ENCODE results near the gene PANK1. TPM values are rescaled to one million over a fixed set of nuclear protein-coding genes. Genes with fewer than 3 reads are reported as not detected.

The PANK1 gene
- total and polyA plus RNA-seq, 2 of the 8 experiments (the other 6 are each of a cell fraction or from before 2014, with no cell fraction given), result 18.5 to 40.4 TPM

DNA sequence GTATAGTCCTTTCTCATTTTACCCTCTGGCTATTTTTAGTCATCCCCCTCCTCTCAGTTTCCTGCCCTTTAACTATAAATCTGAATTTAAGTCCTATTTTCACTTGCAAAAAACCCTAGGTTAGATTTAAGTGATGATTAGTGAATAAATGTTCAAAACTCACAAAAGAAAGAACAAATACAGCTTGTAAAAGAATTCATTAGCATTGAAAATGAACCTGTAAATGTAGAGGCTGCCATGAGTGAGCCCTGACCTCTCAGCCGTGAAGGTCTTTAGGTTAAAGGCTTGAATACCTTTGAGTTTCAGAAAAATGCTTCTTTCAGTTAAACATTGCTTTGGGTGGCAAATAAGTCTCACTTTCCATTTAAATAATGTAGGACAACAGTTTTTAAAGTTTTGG, 107.7 kb downstream of the PANK1 start:
- Histone ChIP-seq H3K18ac (ENCODE audit: extremely low read depth, low read length) (no peak overlapping the region), H3K27me3 (replicated peaks in 1 of 4; ENCODE audit: control insufficient read depth in 3 of 4, extremely low read depth in 1 of 4, insufficient read depth in 3 of 4, low read length in 3 of 4) (peaks cover 0 to 15% (median 5%) of the 10 kb centered on the region in 4 experiments; a peak in 4 of 7 replicates), H4K8ac (ENCODE audit: extremely low read depth, insufficient read depth, low read length) (no peak overlapping the region), H3K9me3 (ENCODE audit: insufficient read depth in 2 of 2, low read depth in 1 of 2, low read length in 1 of 2) (no peaks in the 10 kb centered on the region), H3K4me3 (ENCODE audit: extremely low read depth in 1 of 4, insufficient read depth in 2 of 4, low read depth in 3 of 4, low read length in 4 of 4) (no peak overlapping the region), H3K79me1 (ENCODE audit: low read depth, low read length) (no peaks in the 10 kb centered on the region), H3K14ac (ENCODE audit: insufficient read length) (no peak overlapping the region), H2BK20ac (ENCODE audit: low read length) (no peak overlapping the region), H3K4ac (replicated peaks; ENCODE audit: insufficient read length, low read depth, low read length) (no peak overlapping the region), H2AFZ (ENCODE audit: low read length) (no peak overlapping the region), H2BK120ac (replicated peaks; ENCODE audit: low read depth, low read length) (no peak overlapping the region), H3K4me1 (replicated peaks in 1 of 4; ENCODE audit: control insufficient read depth in 3 of 4, insufficient read depth in 4 of 4, low read length in 3 of 4) (peaks cover 0 to 10% (median 7%) of the 10 kb centered on the region in 4 experiments; a peak in 4 of 7 replicates), H4K5ac (ENCODE audit: insufficient read length, low read depth, low read length) (no peak overlapping the region), H3K56ac (replicated peaks; ENCODE audit: insufficient read length, low read depth, low read length) (no peak overlapping the region), H2BK12ac (ENCODE audit: low read depth, low read length) (no peak overlapping the region), H4K20me1 (replicated peaks in 1 of 2; ENCODE audit: control insufficient read depth in 1 of 2, insufficient read depth in 2 of 2, low read length in 2 of 2) (no peaks in the 10 kb centered on the region), H4K91ac (replicated peaks; ENCODE audit: insufficient read length, low read length) (no peak overlapping the region), H3K4me2 (ENCODE audit: insufficient read depth in 1 of 2, low read depth in 2 of 2, low read length in 2 of 2) (no peak overlapping the region), H3K9ac (replicated peaks in 1 of 4; ENCODE audit: extremely low read depth in 1 of 4, low read depth in 3 of 4, low read length in 3 of 4) (no peak overlapping the region), H2BK5ac (ENCODE audit: low read depth, low read length) (no peak overlapping the region), H2AK5ac (ENCODE audit: low read depth, low read length) (no peak overlapping the region), H2BK15ac (ENCODE audit: low read length) (no peak overlapping the region), H3K36me3 (ENCODE audit: control insufficient read depth in 2 of 4, insufficient read depth in 4 of 4, low read length in 3 of 4) (no peaks in the 10 kb centered on the region), H3K27ac (ENCODE audit: low read depth, low read length) (no peak overlapping the region), H3K79me2 (ENCODE audit: control insufficient read depth in 1 of 2, insufficient read depth in 2 of 2, low read length in 2 of 2) (no peaks in the 10 kb centered on the region), H3K23me2 (ENCODE audit: low read depth, low read length) (peaks cover 3% of the 10 kb centered on the region; the same call in 1 of the 2 replicates), H3K23ac (ENCODE audit: insufficient read length) (no peak overlapping the region)
- WGBS, 2 experiments (ENCODE audit: extremely low coverage in 1 of 2, insufficient coverage in 1 of 2, insufficient read length in 1 of 2, insufficient replicate concordance in 2 of 2, low coverage in 1 of 2, low lambda C conversion rate in 2 of 2, missing lambda C conversion rate in 1 of 2), result 78% methylated on average over 1 of the region's 1 CpG; no CpG with 5 or more reads in 1 of the 2 experiments
- POLR2A ChIA-PET (ENCODE audit: partially characterized antibody), result interaction anchor here (0.6 kb wide), 1 partner anchor 32 kb away, joined by 3 read pairs; no protein-coding TSS in a partner anchor
- DNase-seq (ENCODE audit: low read depth in 1 of 2, low spot score in 2 of 2), result no peak
- CTCF ChIA-PET (ENCODE audit: partially characterized antibody), result interaction anchor here (0.6 to 1.5 kb wide), 3 partner anchors 46 to 697 kb away, joined by 3 to 5 read pairs (median 3); no protein-coding TSS in a partner anchor
- FAIRE-seq, result no peak
- TF ChIP-seq, protein P1, sequence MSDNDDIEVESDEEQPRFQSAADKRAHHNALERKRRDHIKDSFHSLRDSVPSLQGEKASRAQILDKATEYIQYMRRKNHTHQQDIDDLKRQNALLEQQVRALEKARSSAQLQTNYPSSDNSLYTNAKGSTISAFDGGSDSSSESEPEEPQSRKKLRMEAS (IDR thresholded peaks at IDR 0.05), result no peak
- TF ChIP-seq CTBP2 (IDR thresholded peaks at IDR 0.05; ENCODE audit: borderline replicate concordance, insufficient read depth, insufficient read length, low read length), result no peak
- TF ChIP-seq GTF2F1 (IDR thresholded peaks at IDR 0.05; ENCODE audit: borderline replicate concordance, low read depth, low read length), result no peak
- no peak for TF ChIP-seq ZNF274 (IDR thresholded peaks at IDR 0.05; ENCODE audit: borderline replicate concordance, extremely low read depth, low read length)
- TF ChIP-seq CEBPB (IDR thresholded peaks at IDR 0.05; ENCODE audit: low read depth, low read length), result no peak
- no peak for TF ChIP-seq SP1 (IDR thresholded peaks at IDR 0.05; ENCODE audit: low read depth, low read length)
- no peak for TF ChIP-seq EGR1 (IDR thresholded peaks at IDR 0.05; ENCODE audit: borderline replicate concordance, low read depth, low read length)
- TF ChIP-seq SAP30 (IDR thresholded peaks at IDR 0.05; ENCODE audit: insufficient read depth, insufficient replicate concordance, low read length), result no peak
- no peak for TF ChIP-seq EZH2 (IDR thresholded peaks at IDR 0.05; ENCODE audit: low read depth, low read length, severe bottlenecking)
- no peak for TF ChIP-seq CHD1 (IDR thresholded peaks at IDR 0.05; ENCODE audit: low read depth, low read length)
- no peak for TF ChIP-seq SRF (IDR thresholded peaks at IDR 0.05; ENCODE audit: low read depth, low read length)
- TF ChIP-seq CBX5 (IDR thresholded peaks at IDR 0.05; ENCODE audit: low read depth, low read length), result no peak
- TF ChIP-seq SP4 (IDR thresholded peaks at IDR 0.05; ENCODE audit: low read length), result no peak
- no peak for TF ChIP-seq KDM1A (IDR thresholded peaks at IDR 0.05; ENCODE audit: borderline replicate concordance, low read length)

Measured in H1 (cell line).